Kidney (tissue), 14 donors: ENCODE data around the gene KIF3A. TPM values are rescaled to one million over a fixed set of nuclear protein-coding genes. Genes with fewer than 3 reads are reported as not detected.

Source experiments
- DNase-seq, 5 donors: peaks; one replicate each; pipeline ENCODE4 v3.0.0-alpha.2; 2013 to 2020
- FAIRE-seq: peaks from 2 replicates; lab custom pipeline; 2012; peaks lifted over from hg19 to GRCh38; lab: Jason Lieb, UNC
- H3K27ac ChIP-seq, 2 donors: one replicate each; pipeline ENCODE4 v1.7.0; 2013; ENCODE audit warnings: low read depth in 2 of 2, low read length in 2 of 2, inconsistent platforms in 1 of 2
- H3K27me3 ChIP-seq: one replicate; pipeline ENCODE4 v1.7.1; 2013; ENCODE audit warnings: low read length, inconsistent platforms; ENCODE audit not compliant: control insufficient read depth, insufficient read depth
- H3K36me3 ChIP-seq, 3 donors: one replicate each; pipeline versions ENCODE4 v1.7.0 to v1.7.1; 2013; ENCODE audit warnings: low read length in 3 of 3, control low read depth in 1 of 3, inconsistent platforms in 1 of 3; ENCODE audit not compliant: insufficient read depth in 3 of 3, control insufficient read depth in 2 of 3
- H3K4me1 ChIP-seq, 3 donors: one replicate each; pipeline versions ENCODE4 v1.7.0 to v1.7.1; 2013; ENCODE audit warnings: low read length in 3 of 3, inconsistent platforms in 1 of 3, low read depth in 1 of 3; ENCODE audit not compliant: control insufficient read depth in 2 of 3, insufficient read depth in 2 of 3
- H3K4me3 ChIP-seq, 3 donors: one replicate each; pipeline versions ENCODE4 v1.7.0 to v1.8.1; 2013; ENCODE audit warnings: low read length in 3 of 3, control low read depth in 1 of 3, inconsistent platforms in 1 of 3
- H3K9ac ChIP-seq, 3 donors: one replicate each; pipeline versions ENCODE4 v1.7.0 to v1.7.1; 2013; ENCODE audit warnings: low read length in 3 of 3, control low read depth in 1 of 3, inconsistent platforms in 1 of 3
- H3K9me3 ChIP-seq, 3 donors: one replicate each; pipeline versions ENCODE4 v1.7.0 to v1.7.1; 2013; ENCODE audit warnings: low read length in 3 of 3, control low read depth in 1 of 3, inconsistent platforms in 1 of 3; ENCODE audit not compliant: control insufficient read depth in 2 of 3, insufficient read depth in 1 of 3
- CTCF ChIP-seq: IDR thresholded peaks from 3 replicates; pipeline ENCODE4 v1.5.1; 2012; ENCODE audit warnings: mild to moderate bottlenecking, moderate library complexity, borderline replicate concordance; ENCODE audit not compliant: insufficient read depth; ENCODE audit errors: extremely low read depth
- intact Hi-C: fragments of 100-400 bp; cut with DNase I; formaldehyde crosslinking; loops from one replicate; pipeline ENCODE4 v1.11.1; 2022
- polyA plus RNA-seq: library from polyadenylated mRNA; stranded (reverse); fragments of 350-450 nt; fragmentation: Illumina TruSeq; extraction: RNeasy Lipid Tissue Mini Kit (QIAGEN cat#74804); gene quantifications from one replicate; pipeline ENCODE4 v1.2.3, GENCODE V29; 2014; ENCODE audit warnings: low read depth, low replicate concordance; ENCODE audit not compliant: insufficient read depth
- total RNA-seq: library from RNA; stranded (reverse); fragmentation: NEBNext Ultra II Directional; extraction: Animal tissue kit (Norgen Biotek cat#: 25700); gene quantifications from one replicate; pipeline ENCODE4 v1.2.1, GENCODE V29; 2021
- donor health status: control.
- donor health status: control.
- donor health status: control.
- donor health status: control.
- donor health status: control.
- donor health status: DM: yes; HTN: yes; CAD: no.
- donor health status: Normal renal cell carcinoma (clear cell type).

KIF3A gene
- total and polyA plus RNA-seq, 2 donors from 2014 or later: 7.1 to 13.9 TPM

DNA sequence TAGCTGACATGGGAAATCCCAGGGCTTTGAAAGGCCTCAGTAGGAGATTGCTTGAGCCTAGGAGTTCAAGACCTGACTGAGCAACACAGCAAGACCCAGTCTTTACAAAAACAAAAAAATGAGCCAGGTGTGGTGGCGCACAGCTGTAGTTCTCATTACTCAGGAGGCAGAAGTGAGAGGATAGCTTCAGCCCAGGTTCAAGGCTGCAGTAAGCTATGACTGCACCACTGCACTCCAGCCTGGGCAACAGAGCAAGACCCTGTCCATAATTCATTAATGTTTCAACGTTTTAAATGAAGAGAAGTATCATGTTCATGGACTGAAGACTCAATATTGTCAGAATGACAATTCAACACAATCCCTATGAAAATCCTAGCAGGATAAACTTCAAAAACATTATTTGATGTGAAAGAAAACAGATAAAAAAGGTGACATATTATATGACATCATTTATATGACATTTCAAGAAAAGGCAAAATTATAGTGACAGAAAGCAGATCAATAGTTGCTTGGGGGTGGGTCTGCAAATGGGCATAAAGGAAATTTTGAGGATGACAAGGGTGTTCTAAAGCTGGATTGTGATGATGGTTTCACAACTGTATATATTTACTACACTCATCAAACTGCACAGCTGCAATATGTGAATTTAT, 3.7 kb downstream of the KIF3A start:
- H3K9ac ChIP-seq: no peak overlapping the region
- H3K27ac ChIP-seq: no peak overlapping the region
- no peak for FAIRE-seq

GRCh38 chr5:132729896-132730295, 7.5 kb downstream of the KIF3A start:
- H3K27ac ChIP-seq: no peak overlapping the region
- DNase-seq (no peak), FAIRE-seq (no peak)
- H3K4me1 ChIP-seq: no peaks in the 10 kb centered on the region
- no peak for TF ChIP-seq CTCF
- H3K9ac ChIP-seq: no peak overlapping the region
- H3K36me3 ChIP-seq: peaks cover 0 to 10% (median 3%) of the 10 kb centered on the region in 3 donors
- H3K9me3 ChIP-seq: no peaks in the 10 kb centered on the region
- intact Hi-C loops: no loop called here
- H3K4me3 ChIP-seq: no peak overlapping the region
- H3K27me3 ChIP-seq: no peaks in the 10 kb centered on the region

More for the DNA sequence above, 3.7 kb downstream of the KIF3A start:
- intact Hi-C loops: no loop called here
- Histone ChIP-seq H3K27me3 (no peaks in the 10 kb centered on the region), H3K4me1 (peaks cover 0 to 9% (median 5%) of the 10 kb centered on the region in 3 donors), H3K4me3 (no peak overlapping the region), H3K9me3 (no peaks in the 10 kb centered on the region), H3K36me3 (no peaks in the 10 kb centered on the region)
- no peak for DNase-seq
- no peak for TF ChIP-seq CTCF

GRCh38 chr5:132725745-132726144, 11.6 kb downstream of the KIF3A start:
- Histone ChIP-seq H3K4me3 (no peak overlapping the region), H3K36me3 (peaks cover 0 to 11% (median 3%) of the 10 kb centered on the region in 3 donors), H3K9me3 (no peaks in the 10 kb centered on the region), H3K9ac (no peak overlapping the region), H3K27ac (no peak overlapping the region), H3K4me1 (no peaks in the 10 kb centered on the region), H3K27me3 (no peaks in the 10 kb centered on the region)
- FAIRE-seq (no peak), DNase-seq (no peak)
- intact Hi-C loops: no loop called here
- no peak for TF ChIP-seq CTCF
